ENCODE measurements around the gene NMNAT3.

NMNAT3 gene

DNA sequence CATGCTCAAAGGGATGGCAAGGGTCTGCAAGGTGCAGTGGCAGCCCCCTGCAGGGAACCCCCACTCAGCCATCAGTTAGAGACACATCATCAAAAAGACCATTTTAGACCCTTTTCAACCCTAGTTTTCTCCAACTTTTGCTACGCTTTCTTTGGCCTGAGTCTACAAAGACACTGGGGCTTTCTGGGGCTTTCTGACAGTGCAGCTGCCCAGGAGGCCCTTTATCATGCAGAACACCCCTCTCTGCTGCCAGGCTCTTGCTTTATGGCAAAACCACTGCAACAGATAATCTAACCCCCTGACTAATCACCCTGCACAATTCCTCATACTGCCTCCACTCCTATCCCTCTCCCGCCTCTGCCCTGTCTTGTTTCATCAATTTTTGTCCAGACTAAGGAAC lies 2.4 kb downstream of the NMNAT3 start:
- Histone ChIP-seq H3K36me3 (ENCODE audit: insufficient read depth, insufficient read length, low read length) (no peaks in the 10 kb centered on the region), H3K9me3 (ENCODE audit: insufficient read depth, low read length) (no peaks in the 10 kb centered on the region), H3K9ac (ENCODE audit: insufficient read length, low read depth) (no peak overlapping the region), H3K27me3 (ENCODE audit: insufficient read depth, insufficient read length) (peaks cover 58% of the 10 kb centered on the region), H3K4me3 (ENCODE audit: insufficient read length, low read depth) (no peak overlapping the region), H3K4me1 (ENCODE audit: insufficient read depth, insufficient read length) (peaks cover 3% of the 10 kb centered on the region)
- TF ChIP-seq SUZ12 (IDR thresholded peaks at IDR 0.05; ENCODE audit: extremely low read depth, insufficient read depth, insufficient read length) (no peak), YY1 (IDR thresholded peaks at IDR 0.05; ENCODE audit: insufficient read depth, insufficient read length) (no peak), ZNF274 (IDR thresholded peaks at IDR 0.05; ENCODE audit: low read depth, low read length) (no peak)
- peak; percentile 23 for DNase-seq (ENCODE audit: low read depth, low spot score)

- peaks cover 3% of the 10 kb centered on the region for H3K4me1 ChIP-seq (ENCODE audit: insufficient read depth, insufficient read length)
- DNase-seq (ENCODE audit: low read depth, low spot score), result no peak
- no peaks in the 10 kb centered on the region for H3K36me3 ChIP-seq (ENCODE audit: insufficient read depth, insufficient read length, low read length)
- H3K9ac ChIP-seq (ENCODE audit: insufficient read length, low read depth), result no peak overlapping the region
- no peaks in the 10 kb centered on the region for H3K9me3 ChIP-seq (ENCODE audit: insufficient read depth, low read length)
- H3K27me3 ChIP-seq (ENCODE audit: insufficient read depth, insufficient read length), result peaks cover 58% of the 10 kb centered on the region
- no peak for TF ChIP-seq ZNF274 (IDR thresholded peaks at IDR 0.05; ENCODE audit: low read depth, low read length)
- TF ChIP-seq SUZ12 (IDR thresholded peaks at IDR 0.05; ENCODE audit: extremely low read depth, insufficient read depth, insufficient read length), result no peak
- no peak for TF ChIP-seq YY1 (IDR thresholded peaks at IDR 0.05; ENCODE audit: insufficient read depth, insufficient read length)
- H3K4me3 ChIP-seq (ENCODE audit: insufficient read length, low read depth), result no peak overlapping the region
These were observed 3.1 kb downstream of the NMNAT3 start for GRCh38 chr3:139674571-139675260.

- H3K4me3 ChIP-seq (ENCODE audit: insufficient read length, low read depth), result no peak overlapping the region
- peaks cover 3% of the 10 kb centered on the region for H3K4me1 ChIP-seq (ENCODE audit: insufficient read depth, insufficient read length)
- H3K9ac ChIP-seq (ENCODE audit: insufficient read length, low read depth), result no peak overlapping the region
- H3K9me3 ChIP-seq (ENCODE audit: insufficient read depth, low read length), result no peaks in the 10 kb centered on the region
- H3K36me3 ChIP-seq (ENCODE audit: insufficient read depth, insufficient read length, low read length), result no peaks in the 10 kb centered on the region
- H3K27me3 ChIP-seq (ENCODE audit: insufficient read depth, insufficient read length), result peaks cover 47% of the 10 kb centered on the region
- TF ChIP-seq SUZ12 (IDR thresholded peaks at IDR 0.05; ENCODE audit: extremely low read depth, insufficient read depth, insufficient read length) (no peak), YY1 (IDR thresholded peaks at IDR 0.05; ENCODE audit: insufficient read depth, insufficient read length) (no peak), ZNF274 (IDR thresholded peaks at IDR 0.05; ENCODE audit: low read depth, low read length) (no peak)
- no peak for DNase-seq (ENCODE audit: low read depth, low spot score)
These were observed 4.9 kb downstream of the NMNAT3 start for GRCh38 chr3:139672884-139673283.

DNA sequence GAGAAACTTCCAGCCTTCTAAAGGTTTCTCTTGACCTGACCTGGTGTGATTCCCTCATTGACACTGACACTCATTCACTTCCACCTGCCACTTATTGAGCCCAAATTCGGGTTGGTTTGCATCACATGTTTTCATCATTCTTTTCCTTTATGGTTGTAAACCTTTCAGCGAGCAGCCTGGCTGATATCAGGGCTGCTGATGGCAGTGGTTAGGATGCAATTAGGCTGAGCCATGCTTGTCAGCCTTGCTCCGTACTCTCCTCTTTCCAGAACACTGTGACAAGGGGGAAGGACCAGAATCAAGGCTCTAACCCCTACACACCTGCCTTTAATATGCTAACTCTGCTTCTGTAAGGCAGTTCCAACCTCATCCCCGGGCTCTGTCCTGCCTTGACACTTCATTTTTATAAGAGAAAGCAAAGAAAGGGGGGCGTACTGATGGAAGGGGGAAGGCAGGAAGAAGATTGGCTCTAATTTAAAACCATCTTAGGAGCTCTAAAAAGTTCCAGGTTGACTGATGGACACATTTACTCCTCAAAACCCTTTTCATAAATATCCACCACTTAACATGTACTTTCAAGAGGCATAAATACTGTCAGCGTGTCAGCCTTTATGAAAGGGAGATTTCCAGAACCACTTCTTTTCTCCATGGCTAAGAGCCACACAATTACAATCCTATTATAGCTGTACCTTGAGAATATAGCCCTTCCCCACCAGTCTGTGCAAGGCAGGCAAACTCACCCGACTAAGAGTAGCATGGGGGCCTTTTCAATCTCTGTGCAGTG lies 5.7 kb downstream of the NMNAT3 start:
- no peak for DNase-seq (ENCODE audit: low read depth, low spot score)
- Histone ChIP-seq H3K4me3 (ENCODE audit: insufficient read length, low read depth) (no peak overlapping the region), H3K4me1 (ENCODE audit: insufficient read depth, insufficient read length) (peaks cover 3% of the 10 kb centered on the region), H3K36me3 (ENCODE audit: insufficient read depth, insufficient read length, low read length) (no peaks in the 10 kb centered on the region), H3K9ac (ENCODE audit: insufficient read length, low read depth) (no peak overlapping the region), H3K27me3 (ENCODE audit: insufficient read depth, insufficient read length) (peaks cover 42% of the 10 kb centered on the region), H3K9me3 (ENCODE audit: insufficient read depth, low read length) (no peaks in the 10 kb centered on the region)
- no peak for TF ChIP-seq ZNF274 (IDR thresholded peaks at IDR 0.05; ENCODE audit: low read depth, low read length)
- no peak for TF ChIP-seq SUZ12 (IDR thresholded peaks at IDR 0.05; ENCODE audit: extremely low read depth, insufficient read depth, insufficient read length)
- TF ChIP-seq YY1 (IDR thresholded peaks at IDR 0.05; ENCODE audit: insufficient read depth, insufficient read length), result no peak

- H3K4me1 ChIP-seq (ENCODE audit: insufficient read depth, insufficient read length), result peaks cover 3% of the 10 kb centered on the region
- H3K9ac ChIP-seq (ENCODE audit: insufficient read length, low read depth), result no peak overlapping the region
- H3K36me3 ChIP-seq (ENCODE audit: insufficient read depth, insufficient read length, low read length), result no peaks in the 10 kb centered on the region
- no peak for TF ChIP-seq ZNF274 (IDR thresholded peaks at IDR 0.05; ENCODE audit: low read depth, low read length)
- no peak for TF ChIP-seq SUZ12 (IDR thresholded peaks at IDR 0.05; ENCODE audit: extremely low read depth, insufficient read depth, insufficient read length)
- TF ChIP-seq YY1 (IDR thresholded peaks at IDR 0.05; ENCODE audit: insufficient read depth, insufficient read length), result no peak
- no peak overlapping the region for H3K4me3 ChIP-seq (ENCODE audit: insufficient read length, low read depth)
- no peaks in the 10 kb centered on the region for H3K9me3 ChIP-seq (ENCODE audit: insufficient read depth, low read length)
- peaks cover 32% of the 10 kb centered on the region for H3K27me3 ChIP-seq (ENCODE audit: insufficient read depth, insufficient read length)
- no peak for DNase-seq (ENCODE audit: low read depth, low spot score)
These were observed 6.7 kb downstream of the NMNAT3 start for GRCh38 chr3:139671107-139671506.

GRCh38 chr3:139670196-139670595 lies 7.6 kb downstream of the NMNAT3 start:
- H3K9me3 ChIP-seq (ENCODE audit: insufficient read depth, low read length), result no peaks in the 10 kb centered on the region
- peaks cover 25% of the 10 kb centered on the region for H3K27me3 ChIP-seq (ENCODE audit: insufficient read depth, insufficient read length)
- no peaks in the 10 kb centered on the region for H3K4me1 ChIP-seq (ENCODE audit: insufficient read depth, insufficient read length)
- H3K9ac ChIP-seq (ENCODE audit: insufficient read length, low read depth), result no peak overlapping the region
- DNase-seq (ENCODE audit: low read depth, low spot score), result no peak
- H3K4me3 ChIP-seq (ENCODE audit: insufficient read length, low read depth), result no peak overlapping the region
- no peaks in the 10 kb centered on the region for H3K36me3 ChIP-seq (ENCODE audit: insufficient read depth, insufficient read length, low read length)
- TF ChIP-seq ZNF274 (IDR thresholded peaks at IDR 0.05; ENCODE audit: low read depth, low read length) (no peak), SUZ12 (IDR thresholded peaks at IDR 0.05; ENCODE audit: extremely low read depth, insufficient read depth, insufficient read length) (no peak), YY1 (IDR thresholded peaks at IDR 0.05; ENCODE audit: insufficient read depth, insufficient read length) (no peak)

- H3K4me3 ChIP-seq (ENCODE audit: insufficient read length, low read depth), result no peak overlapping the region
- no peaks in the 10 kb centered on the region for H3K9me3 ChIP-seq (ENCODE audit: insufficient read depth, low read length)
- no peaks in the 10 kb centered on the region for H3K4me1 ChIP-seq (ENCODE audit: insufficient read depth, insufficient read length)
- no peak for TF ChIP-seq YY1 (IDR thresholded peaks at IDR 0.05; ENCODE audit: insufficient read depth, insufficient read length)
- no peaks in the 10 kb centered on the region for H3K36me3 ChIP-seq (ENCODE audit: insufficient read depth, insufficient read length, low read length)
- peaks cover 15% of the 10 kb centered on the region for H3K27me3 ChIP-seq (ENCODE audit: insufficient read depth, insufficient read length)
- no peak overlapping the region for H3K9ac ChIP-seq (ENCODE audit: insufficient read length, low read depth)
- no peak for DNase-seq (ENCODE audit: low read depth, low spot score)
These were observed 9.4 kb downstream of the NMNAT3 start for GRCh38 chr3:139668332-139668731.
